ENCODE data around the gene COG6.

The COG6 gene

DNA sequence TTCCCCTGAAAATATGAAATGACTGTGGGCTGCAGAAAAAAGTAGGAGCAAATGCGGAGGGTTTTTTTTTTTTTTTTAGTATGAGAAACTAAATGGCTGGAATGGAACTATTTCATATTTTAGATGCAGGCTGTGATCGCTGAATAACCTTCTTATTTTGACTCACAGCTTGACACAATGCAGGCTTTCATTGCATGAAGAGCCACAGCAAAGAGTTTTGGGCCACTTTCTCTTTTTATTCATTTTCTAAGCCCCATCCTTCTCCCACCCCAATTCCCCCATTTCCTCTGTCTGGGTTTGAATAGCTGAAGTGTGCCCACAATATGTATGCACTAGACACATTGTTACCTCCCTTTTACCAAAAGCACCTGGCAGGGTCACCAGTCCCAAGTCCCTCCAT is 125.9 kb downstream of the COG6 start:
- TF ChIP-seq CTCF (IDR thresholded peaks at IDR 0.05; ENCODE audit: low read depth, low read length, missing control alignments) = no peak
- no peak for DNase-seq (ENCODE audit: low read depth)
- no peak overlapping the region for H3K4me3 ChIP-seq (ENCODE audit: low read depth, low read length)
- in situ Hi-C loops (cut with HindIII; ENCODE audit: low sequenced_read_pairs) = no loop called here

GRCh38 chr13:39783051-39783450 is 127.6 kb downstream of the COG6 start:
- DNase-seq (ENCODE audit: low read depth) = no peak
- TF ChIP-seq CTCF (IDR thresholded peaks at IDR 0.05; ENCODE audit: low read depth, low read length, missing control alignments) = no peak
- in situ Hi-C loops (cut with HindIII; ENCODE audit: low sequenced_read_pairs) = no loop called here
- H3K4me3 ChIP-seq (ENCODE audit: low read depth, low read length) = no peak overlapping the region

- TF ChIP-seq CTCF (IDR thresholded peaks at IDR 0.05; ENCODE audit: low read depth, low read length, missing control alignments) = no peak
- no peak overlapping the region for H3K4me3 ChIP-seq (ENCODE audit: low read depth, low read length)
- in situ Hi-C loops (cut with HindIII; ENCODE audit: low sequenced_read_pairs) = no loop called here
- DNase-seq (ENCODE audit: low read depth) = no peak
Observed at GRCh38 chr13:39784347-39784746, 128.9 kb downstream of the COG6 start.

- no peak overlapping the region for H3K4me3 ChIP-seq (ENCODE audit: low read depth, low read length)
- TF ChIP-seq CTCF (IDR thresholded peaks at IDR 0.05; ENCODE audit: low read depth, low read length, missing control alignments) = no peak
- DNase-seq (ENCODE audit: low read depth) = no peak
- in situ Hi-C loops (cut with HindIII; ENCODE audit: low sequenced_read_pairs) = no loop called here
Observed at GRCh38 chr13:39786091-39786490, 130.6 kb downstream of the COG6 start.

DNA sequence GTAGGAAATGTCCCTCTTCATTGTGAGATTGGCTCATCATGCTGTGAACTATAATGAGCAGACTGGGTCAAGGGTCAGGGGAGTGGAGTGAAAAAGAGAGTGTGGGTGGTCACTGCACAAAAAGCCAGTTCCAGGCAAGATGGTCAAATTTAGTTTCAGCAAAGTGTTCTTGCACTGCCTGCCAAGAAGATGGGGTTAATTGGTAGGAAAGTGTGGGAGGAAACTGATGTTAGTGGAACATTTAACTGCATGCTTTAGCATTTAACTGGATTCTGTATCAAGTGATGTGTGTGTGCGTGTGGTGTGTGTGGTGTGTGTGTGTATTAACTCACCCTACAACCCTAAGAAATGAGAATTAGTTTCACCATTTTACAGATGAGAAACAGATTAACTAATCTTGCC is 131.6 kb downstream of the COG6 start:
- in situ Hi-C loops (cut with HindIII; ENCODE audit: low sequenced_read_pairs) = no loop called here
- no peak overlapping the region for H3K4me3 ChIP-seq (ENCODE audit: low read depth, low read length)

GRCh38 chr13:39788102-39788501 is 132.6 kb downstream of the COG6 start:
- in situ Hi-C loops (cut with HindIII; ENCODE audit: low sequenced_read_pairs) = no loop called here
- TF ChIP-seq CTCF (IDR thresholded peaks at IDR 0.05; ENCODE audit: low read depth, low read length, missing control alignments) = no peak
- no peak for DNase-seq (ENCODE audit: low read depth)
- H3K4me3 ChIP-seq (ENCODE audit: low read depth, low read length) = no peak overlapping the region

More for the DNA sequence above, 131.6 kb downstream of the COG6 start:
- DNase-seq (ENCODE audit: low read depth) = no peak
- no peak for TF ChIP-seq CTCF (IDR thresholded peaks at IDR 0.05; ENCODE audit: low read depth, low read length, missing control alignments)

DNA sequence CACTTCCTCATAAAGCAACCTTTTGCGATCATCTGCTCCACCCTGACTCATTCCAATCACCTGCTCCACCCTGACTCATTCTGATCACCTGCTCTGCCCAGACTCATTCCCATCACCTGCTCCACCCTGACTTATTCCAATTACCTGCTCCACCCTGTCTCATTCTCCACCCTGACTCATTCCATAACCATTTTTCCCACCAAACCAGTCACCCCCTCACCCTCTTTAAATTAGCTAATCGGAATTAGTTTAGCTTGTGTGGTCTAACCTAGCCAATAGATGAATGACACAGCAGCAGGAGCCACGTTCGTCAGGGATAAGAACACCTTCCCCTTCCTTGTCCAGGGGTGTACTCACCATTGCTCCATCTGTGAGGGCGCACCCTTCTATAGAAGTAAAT is 134.0 kb downstream of the COG6 start:
- H3K4me3 ChIP-seq (ENCODE audit: low read depth, low read length) = no peak overlapping the region
- no peak for DNase-seq (ENCODE audit: low read depth)
- no peak for TF ChIP-seq CTCF (IDR thresholded peaks at IDR 0.05; ENCODE audit: low read depth, low read length, missing control alignments)
- in situ Hi-C loops (cut with HindIII; ENCODE audit: low sequenced_read_pairs) = no loop called here
